ENCODE results near the gene LRRC74A. TPM values are rescaled to one million over a fixed set of nuclear protein-coding genes. Genes with fewer than 3 reads are reported as not detected.

The LRRC74A gene
- total and polyA plus RNA-seq, 2 donors (not counting 3 experiments of a cell fraction or from before 2014, with no cell fraction given): not detected

GRCh38 chr14:76842414-76842813 is 16.2 kb downstream of the LRRC74A start:
- peaks cover 5 to 12% of the 10 kb centered on the region in 2 experiments for H3K27me3 ChIP-seq (ENCODE audit: control insufficient read depth in 2 of 2, insufficient read depth in 2 of 2, low read length in 2 of 2)
- no peaks in the 10 kb centered on the region for H4K20me1 ChIP-seq (replicated peaks; ENCODE audit: control insufficient read depth, extremely low read depth, insufficient read depth, low read length)
- ChIA-PET POLR2A (no interaction called here), CTCF (interaction anchor here (1.2 kb wide), 1 partner anchor 132 kb away, joined by 4 read pairs; no protein-coding TSS in a partner anchor)
- H3K36me3 ChIP-seq (ENCODE audit: control insufficient read depth in 2 of 2, extremely low read depth in 1 of 2, insufficient read depth in 2 of 2, low read length in 2 of 2): no peaks in the 10 kb centered on the region
- H3K4me1 ChIP-seq (ENCODE audit: control insufficient read depth, extremely low read depth, insufficient read depth, low read length): peaks cover 2% of the 10 kb centered on the region
- H3K4me3 ChIP-seq (replicated peaks in 1 of 3; ENCODE audit: insufficient read depth in 1 of 3, low read depth in 1 of 3, low read length in 3 of 3): no peak overlapping the region
- H3K4me2 ChIP-seq (ENCODE audit: insufficient read depth, low read length): no peak overlapping the region
- H3K79me2 ChIP-seq (ENCODE audit: control insufficient read depth, insufficient read depth, low read length): no peaks in the 10 kb centered on the region
- no peak overlapping the region for H3K27ac ChIP-seq (ENCODE audit: insufficient read depth, low read depth, low read length)
- no peak overlapping the region for H2AFZ ChIP-seq (ENCODE audit: low read depth, low read length)
- no peaks in the 10 kb centered on the region for H3K9me3 ChIP-seq (replicated peaks; ENCODE audit: control insufficient read depth, insufficient read depth, low read length)
- H3K9me1 ChIP-seq (replicated peaks; ENCODE audit: control insufficient read depth, extremely low read depth, insufficient read depth, low read length): no peaks in the 10 kb centered on the region
- BruUV-seq (replicated peaks): no TSS peak
- dilution Hi-C loops (cut with MboI; ENCODE audit: extremely low pct_ligation_motif_present, low sequenced_read_pairs): no loop called here
- FAIRE-seq (no peak), DNase-seq (ENCODE audit: low read depth, low spot score) (no peak)
- intact Hi-C loops (cut with micrococcal nuclease): no loop called here
- no peak overlapping the region for H3K9ac ChIP-seq (replicated peaks; ENCODE audit: extremely low read depth, insufficient read depth, low read length)
- TF ChIP-seq MAX (IDR thresholded peaks at IDR 0.05; ENCODE audit: insufficient read depth, insufficient read length): no peak
- TF ChIP-seq EZH2 (IDR thresholded peaks at IDR 0.05; ENCODE audit: borderline replicate concordance, low read depth, low read length, severe bottlenecking): no peak
- no peak for TF ChIP-seq CTCF (IDR thresholded peaks at IDR 0.05; ENCODE audit: extremely low read depth in 1 of 2, insufficient read depth in 1 of 2, low read depth in 1 of 2, low read length in 2 of 2)
- no peak for TF ChIP-seq MYC (IDR thresholded peaks at IDR 0.05; ENCODE audit: low read depth, low read length)
- TF ChIP-seq GATA2 (IDR thresholded peaks at IDR 0.05; ENCODE audit: insufficient read depth, insufficient read length, low read depth, low read length): no peak
- no peak for TF ChIP-seq JUN (IDR thresholded peaks at IDR 0.05; ENCODE audit: borderline replicate concordance, insufficient read depth, insufficient read length, low read depth)
- TF ChIP-seq POLR2A (IDR thresholded peaks at IDR 0.05; ENCODE audit: low read depth, low read length): no peak
- no peak for TF ChIP-seq FOS (IDR thresholded peaks at IDR 0.05; ENCODE audit: borderline replicate concordance, insufficient read depth, low read length)

All from endothelial cell of umbilical vein (primary cell).